HepG2 (cell line): ENCODE measurements around the gene ZBTB14. TPM values are rescaled to one million over a fixed set of nuclear protein-coding genes. Genes with fewer than 3 reads are reported as not detected.

Experiments used
- BATF2 ChIP-seq: sonication (generic); formaldehyde crosslinking; IDR thresholded peaks from 2 replicates; pipeline ENCODE4 v1.8.0; 2022; ENCODE audit warnings: mild to moderate bottlenecking, missing genetic modification reagents, moderate library complexity
- CCDC6 ChIP-seq: sonication (generic); formaldehyde crosslinking; IDR thresholded peaks from 2 replicates; pipeline ENCODE4 v1.8.1; 2022; ENCODE audit warnings: mild to moderate bottlenecking, missing genetic modification reagents, moderate library complexity
- EZH2 ChIP-seq: conservative IDR thresholded peaks from 2 replicates; pipeline ENCODE4 v1.6.1; 2012; ENCODE audit warnings: mild to moderate bottlenecking, low read depth, low read length, moderate library complexity
- FOXO1 ChIP-seq: sonication (generic); formaldehyde crosslinking; IDR thresholded peaks from 2 replicates; pipeline ENCODE4 v1.4.0; 2020; ENCODE audit warnings: missing genetic modification reagents
- JUN ChIP-seq: sonication (generic); formaldehyde crosslinking; IDR thresholded peaks from 2 replicates; pipeline ENCODE4 v1.4.0; 2020; ENCODE audit warnings: mild to moderate bottlenecking, missing genetic modification reagents
- KDM3A ChIP-seq: IDR thresholded peaks from 2 replicates; pipeline ENCODE4 v1.6.1; 2018; ENCODE audit warnings: low read depth, missing compliant biosample characterization
- MAFK ChIP-seq, 2 experiments: IDR thresholded peaks in 1 of 2; conservative IDR thresholded peaks in 1 of 2; 2 replicates each; pipeline ENCODE4 v1.6.1; 2011; ENCODE audit warnings: improper control_type of control experiment in 2 of 2, low read length in 2 of 2
- ONECUT2 ChIP-seq: sonication (generic); formaldehyde crosslinking; IDR thresholded peaks from 2 replicates; pipeline ENCODE4 v1.4.0; 2020; ENCODE audit warnings: missing genetic modification reagents
- PRMT3 ChIP-seq: sonication (generic); formaldehyde crosslinking; IDR thresholded peaks from 2 replicates; pipeline ENCODE4 v1.8.1; 2022; ENCODE audit warnings: low read depth, mild to moderate bottlenecking, moderate library complexity, missing genetic modification reagents, borderline replicate concordance
- SCMH1 ChIP-seq: sonication (generic); formaldehyde crosslinking; IDR thresholded peaks from 2 replicates; pipeline ENCODE4 v1.9.0; 2021; ENCODE audit warnings: missing genetic modification reagents, mild to moderate bottlenecking, borderline replicate concordance
- SMARCC2 ChIP-seq: fragments of 450-650 bp; IDR thresholded peaks from 2 replicates; pipeline ENCODE4 v1.6.1; 2017; ENCODE audit warnings: antibody characterized with exemption, mild to moderate bottlenecking
- TAF1 ChIP-seq: sonication (generic); formaldehyde crosslinking; IDR thresholded peaks from 2 replicates; pipeline ENCODE4 v1.4.0; 2020; ENCODE audit warnings: missing genetic modification reagents
- TFE3 ChIP-seq: IDR thresholded peaks from 2 replicates; pipeline ENCODE4 v1.6.1; 2016
- THAP8 ChIP-seq: sonication (generic); formaldehyde crosslinking; IDR thresholded peaks from 2 replicates; pipeline ENCODE4 v1.5.1; 2020; ENCODE audit warnings: missing genetic modification reagents, mild to moderate bottlenecking, borderline replicate concordance
- THAP9 ChIP-seq: sonication (generic); formaldehyde crosslinking; IDR thresholded peaks from 2 replicates; pipeline ENCODE4; 2020; ENCODE audit warnings: missing genetic modification reagents, mild to moderate bottlenecking, borderline replicate concordance
- ZFY ChIP-seq: sonication (generic); formaldehyde crosslinking; IDR thresholded peaks from 2 replicates; pipeline ENCODE4 v1.4.0; 2020; ENCODE audit warnings: missing genetic modification reagents
- ZMYM3 ChIP-seq: sonication (generic); formaldehyde crosslinking; IDR thresholded peaks from 2 replicates; pipeline ENCODE4 v1.5.1; 2020; ENCODE audit warnings: mild to moderate bottlenecking, missing genetic modification reagents
- ZNF33B ChIP-seq: sonication (generic); formaldehyde crosslinking; IDR thresholded peaks from 2 replicates; pipeline ENCODE4 v1.5.1; 2020; ENCODE audit warnings: mild to moderate bottlenecking, missing genetic modification reagents
- ZNF572 ChIP-seq: sonication (generic); formaldehyde crosslinking; IDR thresholded peaks from 2 replicates; pipeline ENCODE4 v1.5.1; 2020; ENCODE audit warnings: mild to moderate bottlenecking, missing genetic modification reagents
- ZNF678 ChIP-seq: sonication (generic); formaldehyde crosslinking; IDR thresholded peaks from 2 replicates; pipeline ENCODE4 v1.4.0; 2020; ENCODE audit warnings: mild to moderate bottlenecking, missing genetic modification reagents
- ZNF768 ChIP-seq: sonication (generic); formaldehyde crosslinking; IDR thresholded peaks from 2 replicates; pipeline ENCODE4 v1.4.0; 2020; ENCODE audit warnings: missing genetic modification reagents
- polyA plus RNA-seq, 8 experiments: library from polyadenylated mRNA; depleted of rRNA in 3 of 8; stranded (reverse) in 7 of 8; unstranded in 1 of 8; fragments of >200 nt; fragmentation: Illumina TruSeq in 4 of 8; extraction: Trizol in 4 of 8; gene quantifications; 2 replicates each; pipeline versions ENCODE4 v1.2.1 to v1.2.3, GENCODE V29; 2011 to 2016; ENCODE audit warnings: low read depth in 4 of 8, missing spikeins in 1 of 8, mixed read lengths in 1 of 8; ENCODE audit not compliant: insufficient read depth in 1 of 8
- total RNA-seq, 5 experiments: library from RNA; depleted of rRNA; stranded (reverse); fragments of >200 nt; fragmentation: Illumina TruSeq; extraction: Trizol; gene quantifications; 2 replicates each; pipeline ENCODE4 v1.2.3, GENCODE V29; 2016; ENCODE audit warnings: low read depth in 1 of 5
- TF ChIP-seq, protein P1 (sequence below): sonication (generic); formaldehyde crosslinking; IDR thresholded peaks from 2 replicates; pipeline ENCODE4 v1.4.0; 2020; ENCODE audit warnings: low read depth, mild to moderate bottlenecking, missing genetic modification reagents
- TF ChIP-seq, protein P2 (sequence below): conservative IDR thresholded peaks from 2 replicates; pipeline ENCODE4 v1.6.1; 2018; ENCODE audit warnings: missing genetic modification reagents

Gene ZBTB14
- total and polyA plus RNA-seq, 2 of the 13 experiments (the other 11 are each of a cell fraction or from before 2014, with no cell fraction given): 8.0 to 14.4 TPM

DNA sequence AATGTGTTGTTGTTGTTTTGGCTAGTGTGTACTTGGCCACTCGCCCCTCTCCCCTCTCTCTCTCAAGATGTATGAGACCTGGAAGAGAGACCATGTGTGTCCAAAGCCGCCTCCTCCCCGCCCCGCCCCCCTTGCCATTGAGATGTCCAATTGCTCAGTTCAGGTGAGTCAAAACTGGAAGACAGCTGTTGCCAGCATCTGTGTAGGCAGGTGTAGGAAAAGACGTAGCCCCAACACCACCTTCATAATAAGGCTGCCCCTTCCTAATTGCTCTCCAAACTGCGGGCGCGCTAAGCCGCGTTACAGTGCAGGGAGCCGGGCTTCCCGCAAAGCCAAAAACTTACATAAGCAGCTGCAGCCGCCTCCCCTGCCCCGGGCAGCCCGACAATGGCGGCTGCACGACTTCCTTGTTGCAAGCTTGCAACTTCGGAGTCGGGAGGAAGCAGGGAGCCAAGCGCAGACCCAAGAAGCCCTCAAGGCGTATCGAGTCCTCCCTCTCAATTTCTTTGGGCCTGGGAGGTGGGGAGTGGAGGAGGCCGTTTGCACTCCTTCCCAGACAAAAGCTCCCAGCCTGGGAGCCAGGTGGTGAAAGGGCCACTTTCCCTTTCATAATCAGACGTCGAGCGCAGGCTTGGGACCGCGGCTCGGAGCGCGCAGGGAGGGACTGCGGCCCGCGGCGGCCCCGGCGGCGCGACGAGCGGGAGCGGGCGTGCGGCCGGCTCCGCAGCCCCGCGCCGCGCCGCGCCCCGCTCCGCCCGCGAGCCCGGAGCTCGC, 882 bp downstream of the ZBTB14 start (continued):
- TF ChIP-seq THAP9 (peak; percentile 53; the same call in 1 of the 2 replicates), PRMT3 (CRISPR knock-in tag) (no peak), JUN (0 out of 2 replicates have a peak, but pooled peaks have one; percentile 21), ZFY (CRISPR knock-in tag) (peak; percentile 47), ZNF33B (CRISPR knock-in tag) (no peak), CCDC6 (CRISPR knock-in tag) (no peak), ONECUT2 (CRISPR knock-in tag) (no peak), ZNF678 (no peak), EZH2 (no peak), ZNF768 (CRISPR knock-in tag) (peak; percentile 28), FOXO1 (no peak), ZMYM3 (CRISPR knock-in tag) (no peak), SCMH1 (no peak), KDM3A (CRISPR knock-in tag) (no peak), SMARCC2 (no peak), ZNF572 (CRISPR knock-in tag) (no peak), BATF2 (CRISPR knock-in tag) (no peak), THAP8 (CRISPR knock-in tag) (no peak), TFE3 (no peak), MAFK (conservative IDR thresholded peaks at IDR 0.05 in 1 of 2, IDR thresholded peaks at IDR 0.05 in 1 of 2; ENCODE audit: low read length in 2 of 2) (peak; percentile 10 to 26; a peak in 1 of 4 replicates), TAF1 (CRISPR knock-in tag) (peak; percentile 66)
- TF ChIP-seq, protein P1, sequence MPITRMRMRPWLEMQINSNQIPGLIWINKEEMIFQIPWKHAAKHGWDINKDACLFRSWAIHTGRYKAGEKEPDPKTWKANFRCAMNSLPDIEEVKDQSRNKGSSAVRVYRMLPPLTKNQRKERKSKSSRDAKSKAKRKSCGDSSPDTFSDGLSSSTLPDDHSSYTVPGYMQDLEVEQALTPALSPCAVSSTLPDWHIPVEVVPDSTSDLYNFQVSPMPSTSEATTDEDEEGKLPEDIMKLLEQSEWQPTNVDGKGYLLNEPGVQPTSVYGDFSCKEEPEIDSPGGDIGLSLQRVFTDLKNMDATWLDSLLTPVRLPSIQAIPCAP: no peak
- TF ChIP-seq, protein P2, sequence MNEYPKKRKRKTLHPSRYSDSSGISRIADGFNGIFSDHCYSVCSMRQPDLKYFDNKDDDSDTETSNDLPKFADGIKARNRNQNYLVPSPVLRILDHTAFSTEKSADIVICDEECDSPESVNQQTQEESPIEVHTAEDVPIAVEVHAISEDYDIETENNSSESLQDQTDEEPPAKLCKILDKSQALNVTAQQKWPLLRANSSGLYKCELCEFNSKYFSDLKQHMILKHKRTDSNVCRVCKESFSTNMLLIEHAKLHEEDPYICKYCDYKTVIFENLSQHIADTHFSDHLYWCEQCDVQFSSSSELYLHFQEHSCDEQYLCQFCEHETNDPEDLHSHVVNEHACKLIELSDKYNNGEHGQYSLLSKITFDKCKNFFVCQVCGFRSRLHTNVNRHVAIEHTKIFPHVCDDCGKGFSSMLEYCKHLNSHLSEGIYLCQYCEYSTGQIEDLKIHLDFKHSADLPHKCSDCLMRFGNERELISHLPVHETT (CRISPR knock-in tag): peak; percentile 72
